HG02870 (cell line): ENCODE results near the gene PRDM2.

Experiments
- ATAC-seq: cut with Tn5 transposase; IDR thresholded peaks from one replicate; pipeline ENCODE4 v1.9.1; 2021; ENCODE audit warnings: mild to moderate bottlenecking, moderate library complexity; ENCODE audit not compliant: unreplicated experiment

Gene PRDM2

GRCh38 chr1:13812456-13813397, 112.7 kb downstream of the PRDM2 start:
- no peak for ATAC-seq

GRCh38 chr1:13813398-13814012, 113.5 kb downstream of the PRDM2 start:
- ATAC-seq: no peak

GRCh38 chr1:13814131-13814530, 114.1 kb downstream of the PRDM2 start:
- no peak for ATAC-seq

GRCh38 chr1:13816016-13816760, 116.2 kb downstream of the PRDM2 start:
- no peak for ATAC-seq

GRCh38 chr1:13817906-13818305, 117.9 kb downstream of the PRDM2 start:
- ATAC-seq: no peak

GRCh38 chr1:13818926-13819325, 118.9 kb downstream of the PRDM2 start:
- ATAC-seq: no peak

GRCh38 chr1:13819642-13820041, 119.7 kb downstream of the PRDM2 start:
- no peak for ATAC-seq

GRCh38 chr1:13820055-13820454, 120.1 kb downstream of the PRDM2 start:
- no peak for ATAC-seq

- no peak for ATAC-seq
These were observed 120.5 kb downstream of the PRDM2 start for GRCh38 chr1:13820456-13820855.

GRCh38 chr1:13823126-13823880, 123.3 kb downstream of the PRDM2 start:
- no peak for ATAC-seq

- ATAC-seq: no peak
These were observed 123.9 kb downstream of the PRDM2 start for GRCh38 chr1:13823936-13824335.

- ATAC-seq: no peak
These were observed 124.6 kb downstream of the PRDM2 start for GRCh38 chr1:13824626-13825025.

- ATAC-seq: no peak
These were observed 125.0 kb downstream of the PRDM2 start for GRCh38 chr1:13825033-13825432.

GRCh38 chr1:13826009-13826408, 126.0 kb downstream of the PRDM2 start:
- no peak for ATAC-seq

GRCh38 chr1:13826591-13826990, 126.6 kb downstream of the PRDM2 start:
- ATAC-seq: no peak

GRCh38 chr1:13828454-13829151, 128.6 kb downstream of the PRDM2 start:
- ATAC-seq: no peak

- ATAC-seq: no peak
These were observed 129.3 kb downstream of the PRDM2 start for GRCh38 chr1:13829152-13829769.

- ATAC-seq: no peak
These were observed 130.2 kb downstream of the PRDM2 start for GRCh38 chr1:13830170-13830569.

- ATAC-seq: no peak
These were observed 130.8 kb downstream of the PRDM2 start for GRCh38 chr1:13830616-13831280.
